ENCODE results near the gene STAG1.
"Not testable (repeated sequence)": the region's sequence is repeated elsewhere in the genome, so short reads cannot be mapped to it uniquely, and the experiment has no call there.

The STAG1 gene

GRCh38 chr3:136516095-136516494 is 236.1 kb downstream of the STAG1 start:
- Mint-ChIP-seq H3K9me3 (no peaks in the 10 kb centered on the region), H3K4me1 (ENCODE audit: low read depth in 2 of 2) (peaks cover 4 to 6% of the 10 kb centered on the region in 2 donors), H3K27me3 (no peaks in the 10 kb centered on the region), H3K27ac (no peak overlapping the region), H3K4me3 (no peak overlapping the region), H3K36me3 (ENCODE audit: insufficient read depth) (peaks cover 6% of the 10 kb centered on the region)
- DNase-seq (no peak), ATAC-seq (replicated peaks) (no peak)

GRCh38 chr3:136514533-136514932 is 237.6 kb downstream of the STAG1 start:
- H3K4me3 Mint-ChIP-seq; H3K9me3 Mint-ChIP-seq; ATAC-seq (replicated peaks); H3K27me3 Mint-ChIP-seq; DNase-seq; H3K4me1 Mint-ChIP-seq (ENCODE audit: low read depth in 2 of 2); H3K27ac Mint-ChIP-seq: not testable (repeated sequence)
- H3K36me3 Mint-ChIP-seq (ENCODE audit: insufficient read depth), result peaks cover 12% of the 10 kb centered on the region

- H3K27ac Mint-ChIP-seq, result peak overlapping the region in 1 of 2 donors; percentile 39
- no peaks in the 10 kb centered on the region for H3K9me3 Mint-ChIP-seq
- H3K36me3 Mint-ChIP-seq (ENCODE audit: insufficient read depth), result peaks cover 16% of the 10 kb centered on the region
- DNase-seq (no peak), ATAC-seq (replicated peaks) (no peak)
- H3K4me1 Mint-ChIP-seq (ENCODE audit: low read depth in 2 of 2), result peaks cover 2 to 11% of the 10 kb centered on the region in 2 donors
- H3K4me3 Mint-ChIP-seq, result no peak overlapping the region
- no peaks in the 10 kb centered on the region for H3K27me3 Mint-ChIP-seq
These were observed 238.8 kb downstream of the STAG1 start for GRCh38 chr3:136513367-136513766.

- H3K27ac Mint-ChIP-seq, result peak overlapping the region; percentile 39 to 42
- ATAC-seq (replicated peaks) (no peak), DNase-seq (no peak)
- peaks cover 2 to 17% of the 10 kb centered on the region in 2 donors for H3K4me1 Mint-ChIP-seq (ENCODE audit: low read depth in 2 of 2)
- no peak overlapping the region for H3K4me3 Mint-ChIP-seq
- H3K36me3 Mint-ChIP-seq (ENCODE audit: insufficient read depth), result peaks cover 16% of the 10 kb centered on the region
- no peaks in the 10 kb centered on the region for H3K27me3 Mint-ChIP-seq
- H3K9me3 Mint-ChIP-seq, result no peaks in the 10 kb centered on the region
These were observed 239.8 kb downstream of the STAG1 start for GRCh38 chr3:136512381-136512780.

GRCh38 chr3:136505676-136506075 is 246.5 kb downstream of the STAG1 start:
- H3K9me3 Mint-ChIP-seq, result no peaks in the 10 kb centered on the region
- peaks cover 10% of the 10 kb centered on the region for H3K36me3 Mint-ChIP-seq (ENCODE audit: insufficient read depth)
- ATAC-seq (replicated peaks), result no peak

GRCh38 chr3:136503056-136503455 is 249.1 kb downstream of the STAG1 start:
- Mint-ChIP-seq H3K27ac (peak overlapping the region; percentile 4 to 14), H3K36me3 (ENCODE audit: insufficient read depth) (peaks cover 7% of the 10 kb centered on the region), H3K4me1 (ENCODE audit: low read depth in 2 of 2) (peaks cover 4 to 9% of the 10 kb centered on the region in 2 donors), H3K4me3 (no peak overlapping the region), H3K9me3 (no peaks in the 10 kb centered on the region), H3K27me3 (no peaks in the 10 kb centered on the region)
- DNase-seq (no peak), ATAC-seq (replicated peaks) (no peak)

More at GRCh38 chr3:136505676-136506075, 246.5 kb downstream of the STAG1 start:
- peak overlapping the region in 1 of 2 donors; percentile 29 for H3K27ac Mint-ChIP-seq
- H3K27me3 Mint-ChIP-seq, result no peaks in the 10 kb centered on the region
- H3K4me3 Mint-ChIP-seq, result no peak overlapping the region
- DNase-seq, result no peak
- H3K4me1 Mint-ChIP-seq (ENCODE audit: low read depth in 2 of 2), result peaks cover 4 to 15% of the 10 kb centered on the region in 2 donors

- DNase-seq (no peak), ATAC-seq (replicated peaks) (no peak)
- Mint-ChIP-seq H3K27ac (peak overlapping the region in 1 of 2 donors; percentile 79), H3K36me3 (ENCODE audit: insufficient read depth) (peaks cover 20% of the 10 kb centered on the region), H3K4me3 (no peak overlapping the region), H3K9me3 (no peaks in the 10 kb centered on the region), H3K27me3 (no peaks in the 10 kb centered on the region), H3K4me1 (ENCODE audit: low read depth in 2 of 2) (peaks cover 0 to 4% of the 10 kb centered on the region in 2 donors)
These were observed 253.2 kb downstream of the STAG1 start for GRCh38 chr3:136498919-136499447.

- no peak overlapping the region for H3K4me3 Mint-ChIP-seq
- no peaks in the 10 kb centered on the region for H3K4me1 Mint-ChIP-seq (ENCODE audit: low read depth in 2 of 2)
- peaks cover 33% of the 10 kb centered on the region for H3K36me3 Mint-ChIP-seq (ENCODE audit: insufficient read depth)
These were observed 257.0 kb downstream of the STAG1 start for GRCh38 chr3:136495213-136495612.

GRCh38 chr3:136490646-136491405 is 261.4 kb downstream of the STAG1 start:
- ATAC-seq (replicated peaks) (no peak), DNase-seq (no peak)
- Mint-ChIP-seq H3K4me3 (no peak overlapping the region), H3K27me3 (no peaks in the 10 kb centered on the region), H3K36me3 (ENCODE audit: insufficient read depth) (peaks cover 13% of the 10 kb centered on the region), H3K4me1 (ENCODE audit: low read depth in 2 of 2) (no peaks in the 10 kb centered on the region), H3K9me3 (no peaks in the 10 kb centered on the region), H3K27ac (no peak overlapping the region)

More at GRCh38 chr3:136495213-136495612, 257.0 kb downstream of the STAG1 start:
- Mint-ChIP-seq H3K27me3 (no peaks in the 10 kb centered on the region), H3K9me3 (no peaks in the 10 kb centered on the region), H3K27ac (no peak overlapping the region)
- DNase-seq (no peak), ATAC-seq (replicated peaks) (no peak)

GRCh38 chr3:136485777-136486176 is 266.4 kb downstream of the STAG1 start:
- H3K36me3 Mint-ChIP-seq (ENCODE audit: insufficient read depth), result no peaks in the 10 kb centered on the region
- no peak for DNase-seq
- H3K4me1 Mint-ChIP-seq (ENCODE audit: low read depth in 2 of 2), result no peaks in the 10 kb centered on the region
- no peak for ATAC-seq (replicated peaks)
- no peak overlapping the region for H3K27ac Mint-ChIP-seq
- H3K27me3 Mint-ChIP-seq, result no peaks in the 10 kb centered on the region
- H3K9me3 Mint-ChIP-seq, result no peaks in the 10 kb centered on the region
- no peak overlapping the region for H3K4me3 Mint-ChIP-seq

- Mint-ChIP-seq H3K27ac (peak overlapping the region; percentile 63 to 85), H3K9me3 (no peaks in the 10 kb centered on the region), H3K4me1 (ENCODE audit: low read depth in 2 of 2) (peaks cover 0 to 3% of the 10 kb centered on the region in 2 donors), H3K27me3 (no peaks in the 10 kb centered on the region), H3K4me3 (no peak overlapping the region), H3K36me3 (ENCODE audit: insufficient read depth) (peaks cover 11% of the 10 kb centered on the region)
- ATAC-seq (replicated peaks) (no peak), DNase-seq (no peak)
These were observed 275.9 kb downstream of the STAG1 start for GRCh38 chr3:136476280-136476679.

GRCh38 chr3:136474876-136475275 is 277.3 kb downstream of the STAG1 start:
- DNase-seq; H3K27me3 Mint-ChIP-seq; H3K4me1 Mint-ChIP-seq (ENCODE audit: low read depth in 2 of 2); H3K4me3 Mint-ChIP-seq; ATAC-seq (replicated peaks); H3K9me3 Mint-ChIP-seq: not testable (repeated sequence)
- Mint-ChIP-seq H3K27ac (peak overlapping the region; percentile 63 to 85), H3K36me3 (ENCODE audit: insufficient read depth) (peaks cover 11% of the 10 kb centered on the region)

- Mint-ChIP-seq H3K27ac (no peak overlapping the region), H3K36me3 (ENCODE audit: insufficient read depth) (peaks cover 11% of the 10 kb centered on the region), H3K27me3 (no peaks in the 10 kb centered on the region), H3K4me1 (ENCODE audit: low read depth in 2 of 2) (peaks cover 0 to 3% of the 10 kb centered on the region in 2 donors), H3K4me3 (no peak overlapping the region), H3K9me3 (no peaks in the 10 kb centered on the region)
- DNase-seq (no peak), ATAC-seq (replicated peaks) (no peak)
These were observed 278.4 kb downstream of the STAG1 start for GRCh38 chr3:136473716-136474326.

GRCh38 chr3:136465296-136465695 is 286.9 kb downstream of the STAG1 start:
- DNase-seq, result no peak

More at GRCh38 chr3:136465296-136465695, 286.9 kb downstream of the STAG1 start:
- Mint-ChIP-seq H3K27ac (peak overlapping the region in 1 of 2 donors; percentile 64), H3K9me3 (peaks cover 0 to 7% of the 10 kb centered on the region in 2 donors), H3K36me3 (ENCODE audit: insufficient read depth) (peaks cover 12% of the 10 kb centered on the region), H3K4me3 (no peak overlapping the region), H3K4me1 (ENCODE audit: low read depth in 2 of 2) (peaks cover 5 to 10% of the 10 kb centered on the region in 2 donors), H3K27me3 (no peaks in the 10 kb centered on the region)
- ATAC-seq (replicated peaks), result no peak
